ENCODE results near the gene SIL1. TPM values are rescaled to one million over a fixed set of nuclear protein-coding genes. Genes with fewer than 3 reads are reported as not detected.

Gene SIL1
- polyA plus RNA-seq, 3 donors, result 25.4 to 35.1 (median 27.9) TPM

DNA sequence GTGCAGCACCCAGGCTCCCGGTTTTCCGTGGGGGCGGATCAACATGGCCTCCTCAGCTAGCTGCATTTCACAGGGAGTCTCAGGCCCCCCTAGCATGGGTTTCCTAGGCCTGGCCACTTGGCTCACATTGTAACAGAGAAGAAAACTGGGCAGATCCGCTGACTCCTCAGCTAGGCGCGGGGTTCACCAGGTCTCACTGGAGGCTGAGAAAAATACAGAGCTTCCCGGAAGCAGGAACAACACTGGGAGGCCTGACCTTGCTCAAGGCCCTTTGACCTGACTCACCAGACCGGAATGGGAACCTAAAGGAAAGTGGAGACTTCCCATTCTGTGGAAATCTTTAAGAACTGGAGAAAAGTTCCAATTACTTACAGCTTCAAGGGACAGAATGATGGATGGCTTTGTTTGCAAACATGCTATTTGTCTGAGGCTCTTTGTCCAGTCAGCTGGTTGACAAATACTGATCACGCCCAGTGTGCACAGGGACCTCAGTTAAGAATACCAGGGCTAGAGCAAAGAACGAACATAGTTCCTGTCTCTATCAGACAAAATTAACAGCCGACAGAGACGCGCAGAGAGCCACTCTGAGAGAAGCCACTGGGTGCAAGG is 234.3 kb downstream of the SIL1 start:
- Mint-ChIP-seq H3K4me3 (no peak overlapping the region), H3K9me3 (peaks cover 0 to 2% (median 0%) of the 10 kb centered on the region in 7 donors), H3K27ac (peak overlapping the region in 1 of 7 donors; percentile 36), H3K36me3 (peaks cover 1 to 20% of the 10 kb centered on the region in 2 donors), H3K4me1 (no peaks in the 10 kb centered on the region), H3K27me3 (ENCODE audit: low read depth in 3 of 3) (peaks cover 0 to 1% (median 0%) of the 10 kb centered on the region in 3 donors)
- Histone ChIP-seq H3K79me2 (ENCODE audit: insufficient read depth, low read length) (no peaks in the 10 kb centered on the region), H3K4me1 (ENCODE audit: control insufficient read depth in 1 of 2, insufficient read depth in 2 of 2, low read length in 2 of 2) (no peaks in the 10 kb centered on the region), H3K4me3 (replicated peaks in 1 of 3; ENCODE audit: low read depth in 2 of 3, low read length in 3 of 3) (no peak overlapping the region), H3K27ac (ENCODE audit: low read depth in 1 of 2, low read length in 2 of 2) (no peak overlapping the region), H3K9ac (ENCODE audit: insufficient read depth, low read length, poor library complexity, severe bottlenecking) (no peak overlapping the region), H3K36me3 (replicated peaks in 1 of 2; ENCODE audit: control insufficient read depth in 1 of 2, insufficient read depth in 2 of 2, low read length in 2 of 2) (no peaks in the 10 kb centered on the region), H3K9me3 (replicated peaks in 1 of 2; ENCODE audit: control insufficient read depth in 1 of 2, insufficient read depth in 1 of 2, low read length in 2 of 2) (no peaks in the 10 kb centered on the region), H4K20me1 (ENCODE audit: insufficient read depth, low read length) (no peaks in the 10 kb centered on the region), H2AFZ (ENCODE audit: insufficient read depth, low read depth, low read length, poor library complexity, severe bottlenecking) (no peak overlapping the region), H3K4me2 (replicated peaks; ENCODE audit: extremely low read depth, low read length, poor library complexity, severe bottlenecking) (no peak overlapping the region), H3K27me3 (ENCODE audit: control insufficient read depth in 2 of 2, insufficient read depth in 2 of 2, low read length in 2 of 2) (no peaks in the 10 kb centered on the region)
- intact Hi-C loops (cut with micrococcal nuclease), result no loop called here
- TF ChIP-seq, protein P1, sequence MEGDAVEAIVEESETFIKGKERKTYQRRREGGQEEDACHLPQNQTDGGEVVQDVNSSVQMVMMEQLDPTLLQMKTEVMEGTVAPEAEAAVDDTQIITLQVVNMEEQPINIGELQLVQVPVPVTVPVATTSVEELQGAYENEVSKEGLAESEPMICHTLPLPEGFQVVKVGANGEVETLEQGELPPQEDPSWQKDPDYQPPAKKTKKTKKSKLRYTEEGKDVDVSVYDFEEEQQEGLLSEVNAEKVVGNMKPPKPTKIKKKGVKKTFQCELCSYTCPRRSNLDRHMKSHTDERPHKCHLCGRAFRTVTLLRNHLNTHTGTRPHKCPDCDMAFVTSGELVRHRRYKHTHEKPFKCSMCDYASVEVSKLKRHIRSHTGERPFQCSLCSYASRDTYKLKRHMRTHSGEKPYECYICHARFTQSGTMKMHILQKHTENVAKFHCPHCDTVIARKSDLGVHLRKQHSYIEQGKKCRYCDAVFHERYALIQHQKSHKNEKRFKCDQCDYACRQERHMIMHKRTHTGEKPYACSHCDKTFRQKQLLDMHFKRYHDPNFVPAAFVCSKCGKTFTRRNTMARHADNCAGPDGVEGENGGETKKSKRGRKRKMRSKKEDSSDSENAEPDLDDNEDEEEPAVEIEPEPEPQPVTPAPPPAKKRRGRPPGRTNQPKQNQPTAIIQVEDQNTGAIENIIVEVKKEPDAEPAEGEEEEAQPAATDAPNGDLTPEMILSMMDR (IDR thresholded peaks at IDR 0.05), result no peak
- no peak for DNase-seq
- WGBS (ENCODE audit: insufficient coverage), result 98% methylated on average over 13 of the region's 13 CpGs

DNA sequence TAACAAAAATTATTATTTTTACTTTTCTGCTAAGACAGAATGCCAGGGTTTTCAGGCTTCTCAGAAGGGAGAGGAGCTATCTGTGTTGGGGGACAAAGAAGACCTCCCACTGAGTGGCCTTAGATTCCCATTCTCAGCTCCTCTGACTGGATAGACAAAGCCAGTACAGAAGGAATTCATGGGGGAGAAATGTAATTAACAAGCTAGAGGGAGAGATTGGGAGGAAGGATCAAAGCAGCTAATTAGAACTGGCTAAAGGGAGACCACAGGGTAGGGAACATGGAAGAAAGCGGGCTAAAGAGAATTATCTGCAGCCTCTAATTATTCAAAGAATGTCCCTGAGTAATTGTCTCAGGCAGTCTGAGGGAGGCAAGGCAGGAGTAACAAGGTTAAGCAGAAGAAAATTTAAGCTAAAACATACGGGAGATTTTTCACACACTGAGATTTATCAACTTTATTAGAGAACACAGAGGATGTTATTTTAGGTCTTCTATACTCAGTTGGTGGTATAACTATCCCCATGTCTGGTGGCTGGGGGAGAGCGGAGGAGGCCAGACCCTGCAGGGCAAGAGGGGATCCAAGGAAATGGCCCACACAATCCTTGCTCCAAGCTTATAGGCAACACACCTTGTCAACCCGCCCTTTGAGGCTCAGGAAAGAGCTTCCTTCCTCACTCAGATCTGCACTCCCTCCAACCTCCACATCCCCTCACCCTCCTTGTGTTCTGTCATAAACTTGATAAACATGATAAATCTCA is 235.4 kb downstream of the SIL1 start:
- WGBS (ENCODE audit: insufficient coverage), result 82% methylated on average over 1 of the region's 4 CpGs
- H3K4me3 ChIP-seq (replicated peaks in 1 of 3; ENCODE audit: low read depth in 2 of 3, low read length in 3 of 3), result no peak overlapping the region
- H3K9me3 Mint-ChIP-seq, result peaks cover 0 to 2% (median 0%) of the 10 kb centered on the region in 7 donors
- TF ChIP-seq, protein P1 (IDR thresholded peaks at IDR 0.05), result no peak
- no peak for DNase-seq
- H3K36me3 ChIP-seq (replicated peaks in 1 of 2; ENCODE audit: control insufficient read depth in 1 of 2, insufficient read depth in 2 of 2, low read length in 2 of 2), result no peaks in the 10 kb centered on the region
- H2AFZ ChIP-seq (ENCODE audit: insufficient read depth, low read depth, low read length, poor library complexity, severe bottlenecking), result no peak overlapping the region
- intact Hi-C loops (cut with micrococcal nuclease), result no loop called here
- H3K9me3 ChIP-seq (replicated peaks in 1 of 2; ENCODE audit: control insufficient read depth in 1 of 2, insufficient read depth in 1 of 2, low read length in 2 of 2), result no peaks in the 10 kb centered on the region
- H3K4me1 Mint-ChIP-seq, result no peaks in the 10 kb centered on the region
- H3K36me3 Mint-ChIP-seq, result peaks cover 4 to 11% of the 10 kb centered on the region in 2 donors
- peak overlapping the region in 1 of 7 donors; percentile 6 for H3K27ac Mint-ChIP-seq
- H3K27ac ChIP-seq (ENCODE audit: low read depth in 1 of 2, low read length in 2 of 2), result no peak overlapping the region
- H3K27me3 Mint-ChIP-seq (ENCODE audit: low read depth in 3 of 3), result peaks cover 0 to 1% (median 0%) of the 10 kb centered on the region in 3 donors
- no peaks in the 10 kb centered on the region for H3K4me1 ChIP-seq (ENCODE audit: control insufficient read depth in 1 of 2, insufficient read depth in 2 of 2, low read length in 2 of 2)
- H4K20me1 ChIP-seq (ENCODE audit: insufficient read depth, low read length), result no peaks in the 10 kb centered on the region
- H3K4me2 ChIP-seq (replicated peaks; ENCODE audit: extremely low read depth, low read length, poor library complexity, severe bottlenecking), result no peak overlapping the region
- H3K79me2 ChIP-seq (ENCODE audit: insufficient read depth, low read length), result no peaks in the 10 kb centered on the region
- no peak overlapping the region for H3K9ac ChIP-seq (ENCODE audit: insufficient read depth, low read length, poor library complexity, severe bottlenecking)
- no peak overlapping the region for H3K4me3 Mint-ChIP-seq
- no peaks in the 10 kb centered on the region for H3K27me3 ChIP-seq (ENCODE audit: control insufficient read depth in 2 of 2, insufficient read depth in 2 of 2, low read length in 2 of 2)

Data from CD14-positive monocyte (primary cell).